Placental epithelial cell (primary cell): ENCODE results near the gene TMEM11. TPM values are rescaled to one million over a fixed set of nuclear protein-coding genes. Genes with fewer than 3 reads are reported as not detected.

ENCODE experiments used
- small RNA-seq: library from RNA; depleted of rRNA; stranded (forward); fragments of <200 nt; gene quantifications from one replicate; pipeline ENCODE3, GENCODE V24; 2012
- total RNA-seq: library from RNA; depleted of rRNA; stranded (reverse); fragments of >200 nt; gene quantifications from 2 replicates; pipeline ENCODE4 v1.2.3, GENCODE V29; 2012

Gene TMEM11, protein sequence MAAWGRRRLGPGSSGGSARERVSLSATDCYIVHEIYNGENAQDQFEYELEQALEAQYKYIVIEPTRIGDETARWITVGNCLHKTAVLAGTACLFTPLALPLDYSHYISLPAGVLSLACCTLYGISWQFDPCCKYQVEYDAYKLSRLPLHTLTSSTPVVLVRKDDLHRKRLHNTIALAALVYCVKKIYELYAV
- 11.4 and 20.9 TPM in 2 replicates for total RNA-seq

DNA sequence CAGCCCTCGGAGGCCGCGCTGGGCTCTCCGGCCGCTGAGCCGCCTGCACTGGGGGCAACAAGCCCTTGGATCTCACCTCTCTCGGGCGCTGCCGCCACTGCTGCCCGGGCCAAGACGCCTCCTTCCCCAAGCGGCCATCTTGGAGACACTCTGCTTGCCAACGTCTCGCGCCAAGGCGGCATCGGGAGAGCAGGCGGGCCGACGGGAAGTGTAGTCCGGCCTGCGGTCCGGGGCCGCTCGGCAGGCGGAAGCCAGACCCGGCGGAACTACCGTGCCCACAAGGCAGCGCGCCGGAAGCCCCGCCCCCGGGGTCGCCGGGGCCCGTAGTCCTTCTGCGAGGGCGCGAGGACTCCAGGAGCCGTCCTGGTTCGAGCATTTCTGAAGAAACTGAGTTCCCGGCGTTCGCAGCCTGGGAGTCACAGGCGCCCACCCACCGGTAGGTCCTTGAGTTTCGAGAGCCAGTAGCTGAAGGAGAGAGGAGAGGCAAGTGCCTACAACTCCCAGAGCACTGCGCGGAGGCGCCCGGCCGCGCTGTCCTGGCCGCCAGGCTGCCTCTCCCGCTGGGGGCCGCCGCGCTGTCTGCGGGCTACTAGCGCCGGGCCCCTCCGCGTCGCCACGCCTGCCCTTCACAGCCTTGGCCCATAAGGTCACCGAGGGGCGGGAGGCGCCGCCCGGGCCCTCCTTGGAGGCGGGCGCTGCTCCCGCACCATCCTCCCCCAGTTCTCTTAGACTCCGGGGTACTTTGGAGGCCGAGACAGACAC, at the start of gene TMEM11:
Gene TMEM11, minus strand, starts transcription at position 147 of the 762 bp plus-strand sequence. Its CDS starts 9 bp downstream, at position 138.

DNA sequence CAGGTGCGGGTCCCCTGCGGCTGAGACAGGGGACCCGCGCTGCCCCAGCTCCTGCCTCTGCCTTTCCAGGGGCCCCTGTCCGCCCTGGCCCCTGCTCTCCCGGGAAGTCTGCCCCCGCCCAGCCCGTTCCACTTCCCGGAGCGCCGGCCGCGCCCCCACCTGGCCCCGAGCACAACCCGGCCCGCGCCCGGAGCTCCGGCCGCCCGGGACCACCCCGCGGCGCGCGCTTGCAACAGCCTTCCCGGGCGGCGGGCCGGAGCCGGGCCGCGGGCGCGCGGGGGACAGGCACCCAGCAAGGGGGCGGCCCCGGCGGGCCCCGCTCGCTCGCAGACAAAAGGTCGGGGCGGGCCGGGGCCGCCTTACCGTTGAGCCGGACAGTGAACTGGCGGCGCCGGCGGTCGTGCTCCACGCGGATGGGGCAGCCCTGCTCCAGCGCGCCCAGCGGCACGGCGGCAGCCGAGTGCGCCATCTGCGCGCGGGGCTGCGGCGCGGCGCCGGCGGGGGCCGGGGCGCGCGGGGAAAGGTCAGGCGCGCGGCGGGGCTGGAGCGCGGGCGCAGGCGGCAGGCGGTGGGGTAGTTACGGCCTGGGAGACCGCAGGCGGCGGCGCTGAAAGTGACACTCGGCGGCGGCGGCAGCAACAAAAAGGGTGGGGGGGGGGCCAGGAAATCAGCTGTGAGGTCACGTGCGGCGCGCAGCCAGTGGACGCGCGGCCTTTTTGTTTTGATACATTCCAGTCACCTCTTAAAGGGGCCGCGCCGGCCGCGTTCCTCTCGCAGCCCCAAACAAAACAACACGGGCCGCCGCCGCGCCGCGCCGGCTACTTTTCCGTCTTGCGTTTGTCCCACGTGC, 39.1 kb upstream of the TMEM11 start, which contains the start of gene NATD1:
Gene NATD1, minus strand, starts transcription at position 615 of the 850 bp plus-strand sequence. Its CDS starts 146 bp downstream, at position 469.

Small RNAs within 50 kb of the gene (small RNA-seq; reads per million reads assigned to genes)
- not detected for gene RN7SL426P

Other genes starting within 250 kb of the TMEM11 start
- 223 and 303 TPM in 2 replicates for gene USP22, start 171.2 kb downstream of the TMEM11 start, total RNA-seq
- 12.2 and 17.5 TPM in 2 replicates for gene DHRS7B, start 87.2 kb downstream of the TMEM11 start, total RNA-seq
- gene NATD1, start 39.2 kb upstream of the TMEM11 start, total RNA-seq = 5.0 and 7.5 TPM in 2 replicates
- gene MAP2K3, start 70.5 kb upstream of the TMEM11 start, total RNA-seq = 9.8 and 13.2 TPM in 2 replicates
- gene KCNJ12, start 162.2 kb upstream of the TMEM11 start, total RNA-seq = 0.11 and 0.39 TPM in 2 replicates